GM18951 (cell line): ENCODE measurements around the gene SELENOP.

Source experiments
- POLR2A ChIP-seq: IDR thresholded peaks from 4 replicates; pipeline ENCODE4 v1.6.1; 2011; ENCODE audit warnings: mild to moderate bottlenecking; ENCODE audit not compliant: insufficient read length, insufficient read depth; ENCODE audit errors: extremely low read depth
- in situ Hi-C: fragments of 300-500 bp; cut with MboI; formaldehyde crosslinking; loops from one replicate; pipeline ENCODE4 v1.12.0; 2022; ENCODE audit warnings: low sequenced_read_pairs, mixed read lengths, inconsistent platforms; ENCODE audit not compliant: unreplicated experiment

Gene SELENOP

GRCh38 chr5:42799241-42799608 is 12.5 kb downstream of the SELENOP start:
- in situ Hi-C loops: no loop called here
- no peak for TF ChIP-seq POLR2A

DNA sequence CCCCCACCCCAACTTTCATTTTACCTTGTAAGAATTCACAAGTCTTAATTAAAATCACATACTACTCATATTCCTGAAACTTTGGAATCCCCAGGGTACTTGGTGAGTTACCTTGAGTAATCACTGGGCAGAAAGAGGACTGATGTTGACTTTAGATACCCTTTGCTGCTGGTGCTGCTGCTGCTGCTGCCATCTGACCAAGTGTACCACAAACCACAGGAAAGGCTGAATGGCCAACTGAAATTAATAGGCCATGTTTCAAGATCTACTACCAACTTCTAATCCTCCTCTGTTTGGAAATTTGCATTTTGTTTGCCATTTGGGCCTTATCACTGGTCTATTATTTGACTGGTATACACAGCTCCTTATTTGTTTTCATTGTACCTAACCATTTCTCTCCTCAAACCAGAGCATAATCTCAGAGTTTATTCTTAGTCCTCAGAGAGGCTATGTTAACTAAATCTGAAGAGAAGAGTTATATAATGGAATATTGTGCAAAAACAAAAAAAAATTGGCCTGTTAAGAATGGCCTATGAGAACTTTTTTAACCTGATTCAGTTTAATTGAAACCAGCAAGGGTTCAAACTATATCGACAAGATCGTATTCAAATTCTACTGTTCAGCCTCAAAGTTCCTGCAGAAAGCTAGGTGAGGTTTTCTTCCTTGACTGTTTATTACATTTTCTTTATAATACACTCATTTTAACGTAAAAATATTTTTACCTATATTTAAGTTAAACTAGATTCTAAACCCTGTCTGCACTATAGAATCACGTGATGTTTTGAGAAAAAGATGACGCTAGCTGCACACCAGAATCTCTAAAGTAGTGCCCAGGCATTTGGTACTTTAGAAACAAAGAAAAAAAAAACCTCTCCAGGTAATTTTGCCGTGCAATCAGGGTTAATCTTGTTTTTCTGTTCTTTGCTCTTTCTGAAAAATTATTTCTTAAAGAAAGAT is 13.1 kb downstream of the SELENOP start:
- in situ Hi-C loops: no loop called here
- no peak for TF ChIP-seq POLR2A

- TF ChIP-seq POLR2A: no peak
- in situ Hi-C loops: no loop called here
Measured at GRCh38 chr5:42791151-42791550, 20.5 kb downstream of the SELENOP start.

- in situ Hi-C loops: no loop called here
Measured at GRCh38 chr5:42787845-42788244, 23.8 kb downstream of the SELENOP start.

GRCh38 chr5:42787073-42787472 is 24.6 kb downstream of the SELENOP start:
- TF ChIP-seq POLR2A: no peak
- in situ Hi-C loops: no loop called here

More at GRCh38 chr5:42787845-42788244, 23.8 kb downstream of the SELENOP start:
- no peak for TF ChIP-seq POLR2A

DNA sequence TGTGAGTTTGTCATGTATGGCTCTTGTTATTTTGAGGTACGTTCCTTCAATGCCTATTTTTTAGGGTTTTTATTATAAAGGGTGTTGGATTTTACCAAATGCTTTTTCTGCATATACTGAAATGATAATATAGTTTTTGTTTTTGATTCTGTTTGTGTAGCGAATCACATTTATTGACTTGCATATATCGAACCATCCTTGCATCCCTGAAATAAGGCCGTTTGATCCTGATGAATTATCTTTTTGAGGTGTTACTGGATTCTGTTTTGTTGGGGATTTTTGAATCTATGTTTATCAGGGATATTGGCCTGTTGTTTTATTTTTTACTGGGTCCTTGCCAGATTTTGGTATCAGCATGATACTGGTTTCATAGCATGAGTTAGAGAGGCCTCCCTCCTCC is 25.9 kb downstream of the SELENOP start:
- no peak for TF ChIP-seq POLR2A
- in situ Hi-C loops: no loop called here

- TF ChIP-seq POLR2A: no peak
Measured at GRCh38 chr5:42784132-42784531, 27.6 kb downstream of the SELENOP start.

DNA sequence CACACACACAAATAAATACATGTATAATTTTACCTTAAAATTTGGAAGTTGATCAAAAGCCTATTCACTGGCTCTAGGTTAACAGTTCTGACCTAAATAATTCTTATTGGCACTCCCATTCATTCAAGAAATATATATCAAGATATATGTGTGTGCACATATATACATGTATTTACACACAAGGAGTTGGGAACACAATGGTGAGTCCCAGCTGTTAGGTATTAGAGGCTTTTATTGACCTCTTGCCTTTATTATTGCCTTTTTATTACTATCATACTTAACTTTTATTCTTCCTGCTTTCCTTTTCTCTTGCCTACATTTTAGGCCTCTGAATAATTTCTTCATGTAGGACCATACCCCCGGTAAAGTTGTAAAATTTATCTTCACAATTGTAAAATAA is 30.1 kb downstream of the SELENOP start:
- in situ Hi-C loops: no loop called here
- TF ChIP-seq POLR2A: no peak

More at GRCh38 chr5:42784132-42784531, 27.6 kb downstream of the SELENOP start:
- in situ Hi-C loops: no loop called here

DNA sequence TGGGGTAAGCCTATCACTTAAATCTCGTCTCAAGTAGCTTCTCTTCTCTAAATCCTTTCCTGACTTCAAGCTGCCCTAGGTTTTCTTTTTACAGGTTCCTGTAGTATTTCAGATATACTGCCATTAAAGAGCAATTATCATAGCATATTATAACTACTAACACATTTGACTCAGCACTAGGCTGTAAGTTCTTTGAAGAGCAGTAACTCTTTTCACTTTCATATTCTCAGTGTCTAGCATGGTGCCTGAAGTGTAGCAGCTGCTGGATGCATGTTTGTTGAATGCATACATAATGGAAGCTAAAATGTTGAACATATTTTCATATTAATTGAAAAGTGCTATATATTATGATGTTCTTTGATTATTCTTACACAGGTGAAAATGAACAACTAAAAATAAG is 32.6 kb downstream of the SELENOP start:
- in situ Hi-C loops: no loop called here
- no peak for TF ChIP-seq POLR2A

DNA sequence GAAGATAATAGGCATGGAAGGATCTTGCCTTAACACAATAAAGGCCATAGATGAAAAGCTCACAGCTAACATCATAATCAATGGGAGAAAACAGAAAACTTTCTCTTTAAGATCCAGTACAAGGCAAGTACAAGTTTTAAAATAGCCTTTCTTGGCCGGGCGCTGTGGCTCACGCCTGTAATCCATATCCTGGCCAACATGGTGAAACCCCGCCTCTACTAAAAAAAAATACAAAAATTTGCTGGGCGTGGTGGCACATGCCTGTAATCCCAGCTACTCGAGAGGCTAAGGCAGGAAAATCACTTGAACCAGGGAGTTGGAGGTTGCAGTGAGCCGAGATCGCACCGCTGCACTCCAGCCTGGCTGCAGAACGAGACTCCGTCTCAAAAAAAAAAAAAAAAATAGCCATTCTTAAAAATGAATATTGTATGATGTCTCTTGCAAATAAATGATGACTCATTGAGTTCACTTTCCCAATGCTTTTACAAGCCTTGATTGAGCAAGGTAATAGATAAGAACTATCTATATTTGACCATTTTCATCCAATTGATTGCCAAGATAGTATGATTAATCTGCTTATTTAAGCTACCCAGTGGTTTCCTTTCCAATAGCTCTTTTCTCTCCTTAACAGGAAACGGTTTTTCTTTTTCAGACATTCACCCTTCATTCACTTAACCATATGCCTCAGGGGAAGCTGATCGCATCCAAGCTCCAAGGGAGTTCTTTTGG is 39.3 kb downstream of the SELENOP start:
- TF ChIP-seq POLR2A: no peak
- in situ Hi-C loops: loop anchor here (25.0 kb wide), 1 partner anchor 910 kb away; the partner anchor contains the start of gene OXCT1

- TF ChIP-seq POLR2A: no peak
- in situ Hi-C loops: loop anchor here (25.0 kb wide), 1 partner anchor 908 kb away; the partner anchor contains the start of gene OXCT1
Measured at GRCh38 chr5:42770003-42770402, 41.7 kb downstream of the SELENOP start.

- no peak for TF ChIP-seq POLR2A
- in situ Hi-C loops: loop anchor here (25.0 kb wide), 1 partner anchor 906 kb away; the partner anchor contains the start of gene OXCT1
Measured at GRCh38 chr5:42768106-42768504, 43.6 kb downstream of the SELENOP start.

- in situ Hi-C loops: loop anchor here (25.0 kb wide), 1 partner anchor 905 kb away; the partner anchor contains the start of gene OXCT1
- no peak for TF ChIP-seq POLR2A
Measured at GRCh38 chr5:42767491-42768105, 44.1 kb downstream of the SELENOP start.
